A172 (cell line): ENCODE measurements around the gene C17orf114.

Experiments
- DNase-seq: peaks from one replicate; pipeline ENCODE4 v3.0.0-alpha.2; 2015; ENCODE audit warnings: low spot score

Gene C17orf114

GRCh38 chr17:4823373-4824089, 21.4 kb upstream of the C17orf114 start:
- no peak for DNase-seq

DNA sequence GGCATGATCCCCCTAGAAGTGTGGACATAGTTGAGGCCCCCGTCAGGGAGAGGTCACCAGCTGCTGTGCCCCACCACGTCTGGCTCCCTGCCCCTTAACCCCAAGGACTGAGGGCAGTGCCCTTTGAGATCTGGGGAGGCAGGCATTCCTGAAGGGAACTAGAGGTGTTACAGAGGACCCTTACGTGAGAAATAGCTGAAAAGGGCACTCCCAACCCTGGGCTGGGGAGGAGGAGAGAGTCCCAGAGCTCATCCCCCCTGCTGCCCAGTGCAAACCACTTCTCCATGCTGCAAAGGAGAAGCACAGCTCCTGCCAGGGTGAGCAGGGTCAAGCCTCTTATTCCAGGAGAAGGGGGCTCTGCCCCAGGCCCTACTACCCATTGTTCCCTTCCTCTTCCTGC, 20.7 kb upstream of the C17orf114 start:
- DNase-seq = no peak

- DNase-seq = no peak
Measured at GRCh38 chr17:4818276-4818675, 16.1 kb upstream of the C17orf114 start.

- no peak for DNase-seq
Measured at GRCh38 chr17:4816826-4817225, 14.7 kb upstream of the C17orf114 start.

GRCh38 chr17:4815043-4815675, 13.0 kb upstream of the C17orf114 start:
- DNase-seq = no peak

DNA sequence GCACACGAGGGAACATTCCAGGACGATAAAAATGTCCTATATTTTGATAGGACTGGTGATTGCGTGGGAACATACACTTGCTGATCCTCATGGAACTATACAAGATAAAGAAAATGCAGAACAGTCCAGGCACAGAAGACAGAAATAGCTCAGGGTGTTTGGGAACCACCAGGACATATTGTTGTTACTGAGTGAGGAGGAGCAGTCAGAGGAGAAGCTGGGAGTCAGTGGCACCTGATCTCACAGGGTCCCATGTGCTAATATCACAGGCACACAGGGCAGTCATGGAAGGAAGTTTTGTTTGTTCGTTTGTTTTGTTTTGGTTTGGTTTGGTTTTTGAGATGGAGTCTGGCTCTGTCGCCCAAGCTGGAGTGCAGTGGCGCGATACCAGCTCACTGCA, 10.6 kb upstream of the C17orf114 start:
- no peak for DNase-seq

GRCh38 chr17:4811471-4811870, 9.3 kb upstream of the C17orf114 start:
- DNase-seq = no peak

- DNase-seq = no peak
Measured at GRCh38 chr17:4810696-4811290, 8.7 kb upstream of the C17orf114 start.

- no peak for DNase-seq
Measured at GRCh38 chr17:4808378-4808767, 6.2 kb upstream of the C17orf114 start.

GRCh38 chr17:4807605-4808377, 5.7 kb upstream of the C17orf114 start:
- DNase-seq = no peak

DNA sequence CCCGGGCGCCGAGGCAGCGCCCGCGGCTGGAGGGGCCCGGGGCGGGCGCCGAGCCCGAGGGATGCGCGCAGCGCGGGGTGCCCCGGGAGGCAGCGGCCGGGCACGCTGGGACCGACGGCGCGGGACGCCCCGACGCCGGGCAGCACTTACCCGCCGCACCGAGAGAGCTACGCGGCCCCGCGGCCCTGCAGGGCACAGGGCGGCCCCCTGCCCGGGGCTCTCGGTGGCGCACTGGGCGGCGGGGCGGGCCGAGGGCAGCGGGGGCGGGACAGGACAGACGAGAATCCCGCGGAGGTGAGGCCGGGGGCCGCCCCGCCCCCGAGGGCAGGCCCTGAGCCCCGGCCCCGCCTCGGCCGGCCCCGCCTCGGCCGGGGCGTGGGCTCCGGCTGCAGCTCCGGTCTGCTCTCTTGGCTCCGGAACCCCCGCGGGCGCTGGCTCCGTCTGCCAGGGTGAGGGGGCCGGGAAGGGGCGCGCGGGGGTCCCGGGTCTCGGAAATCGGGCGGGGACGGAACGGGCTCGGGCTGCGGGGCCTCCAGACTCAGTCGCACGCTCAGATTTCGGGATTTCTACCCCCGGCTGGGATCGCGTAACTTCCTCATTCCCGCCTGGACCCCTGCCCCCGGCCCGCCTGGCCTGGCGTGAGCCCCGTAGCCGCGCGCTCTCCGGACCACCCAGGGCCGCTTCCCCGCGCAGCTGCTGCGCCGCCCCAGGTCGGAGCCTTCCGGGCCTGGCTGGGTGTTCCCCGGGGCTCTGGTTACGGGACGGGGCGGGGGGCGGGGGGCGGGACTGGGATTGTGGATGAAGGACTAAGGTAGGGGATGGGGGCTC, 4.9 kb upstream of the C17orf114 start, which contains the start of gene PLD2:
Gene PLD2, plus strand, starts transcription at position 376 of the 828 bp plus-strand sequence. CDS start 621 bp downstream, outside the sequence.
- DNase-seq = peak; percentile 68

- DNase-seq = no peak
Measured at GRCh38 chr17:4806456-4806776, 4.3 kb upstream of the C17orf114 start.

DNA sequence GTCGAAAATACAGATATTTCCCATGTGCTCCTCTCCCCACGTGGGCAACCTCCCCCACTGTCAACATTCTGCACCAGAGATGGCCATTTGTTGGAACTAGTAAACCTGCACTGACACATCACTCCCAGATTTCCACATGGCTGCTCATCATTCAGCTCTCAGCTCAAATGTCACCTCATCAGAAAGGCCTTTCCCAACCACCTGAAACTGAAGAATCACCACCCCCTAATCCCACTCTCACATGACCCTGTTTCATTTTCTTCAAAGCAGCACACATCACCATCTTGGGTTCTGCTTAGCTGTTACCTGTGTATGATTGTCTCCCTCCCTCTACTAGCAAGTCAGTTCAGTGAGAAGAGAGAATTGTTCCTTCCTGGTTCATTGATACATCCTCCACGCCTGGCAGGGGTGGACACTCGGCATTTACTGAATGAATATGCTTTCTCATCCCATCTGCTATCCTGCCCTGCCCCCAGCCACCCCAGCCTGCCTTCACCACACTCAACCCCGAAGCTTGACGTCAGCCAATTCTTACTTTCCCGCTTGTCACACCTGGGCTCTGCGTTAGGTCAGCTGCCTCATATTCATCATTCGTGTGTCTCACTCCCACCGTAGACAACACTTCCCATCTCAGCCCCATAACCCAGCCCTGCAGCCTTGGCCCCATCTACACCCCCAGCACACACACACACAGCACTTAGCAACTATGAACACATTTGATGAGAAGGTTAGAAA, 1.5 kb downstream of the C17orf114 start:
- DNase-seq = no peak

- DNase-seq = peak; percentile 49
Measured at GRCh38 chr17:4796552-4796920, 5.6 kb downstream of the C17orf114 start.

GRCh38 chr17:4795168-4795567, 7.0 kb downstream of the C17orf114 start:
- no peak for DNase-seq

DNA sequence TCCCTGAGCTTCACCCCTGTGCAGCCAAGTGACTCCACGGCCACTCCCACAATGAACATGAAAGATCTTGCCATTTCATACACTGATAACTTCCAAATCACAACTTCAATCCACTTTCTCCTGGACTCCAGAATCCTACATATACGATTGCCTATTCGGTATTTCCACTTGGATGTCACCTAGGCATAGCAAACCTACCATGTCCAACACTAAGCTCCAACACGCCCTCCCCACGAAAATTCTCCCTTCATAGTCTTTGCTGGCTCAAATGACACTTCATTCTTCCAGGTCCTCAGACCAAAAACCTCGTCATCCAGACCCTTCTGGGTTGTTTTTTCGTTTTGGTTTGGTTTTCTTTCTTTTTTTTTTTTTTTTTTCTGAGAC, 11.4 kb downstream of the C17orf114 start:
- DNase-seq = no peak

DNA sequence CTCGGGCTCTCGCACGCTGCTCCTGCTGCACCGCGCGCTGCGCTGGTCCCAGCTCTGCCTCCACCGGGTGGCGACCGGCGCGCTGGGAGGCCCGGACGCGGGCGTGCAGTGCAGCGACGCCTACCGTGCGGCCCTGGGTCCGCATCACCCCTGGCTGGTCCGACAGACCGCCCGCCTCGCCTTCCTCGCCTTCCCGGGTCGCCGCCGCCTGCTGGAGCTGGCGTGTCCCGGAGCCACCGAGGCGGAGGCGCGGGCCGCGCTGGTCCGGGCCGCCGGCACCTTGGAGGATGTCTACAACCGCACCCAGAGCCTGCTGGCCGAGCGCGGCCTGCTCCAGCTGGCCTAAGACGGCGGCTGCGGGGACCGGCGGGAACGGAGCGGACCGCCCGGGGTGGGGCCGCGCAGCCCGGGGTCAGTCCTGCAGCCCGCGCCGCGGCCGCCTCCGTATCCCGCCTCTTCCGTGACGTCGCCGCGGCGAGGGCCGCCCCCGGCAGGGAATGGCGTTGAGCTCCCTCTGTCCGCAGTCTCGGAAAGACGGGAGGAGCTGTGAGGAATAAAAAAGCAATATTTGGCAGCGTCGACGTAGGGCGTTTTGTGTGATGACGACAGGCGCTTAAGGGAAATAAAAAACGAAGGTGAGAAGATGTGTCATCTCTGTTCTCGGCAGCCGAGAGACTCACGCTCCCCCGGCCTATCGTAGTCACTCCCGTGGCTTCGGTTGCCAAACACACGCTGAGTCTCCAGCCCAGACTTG, 12.0 kb downstream of the C17orf114 start:
- DNase-seq = peak; percentile 78

DNA sequence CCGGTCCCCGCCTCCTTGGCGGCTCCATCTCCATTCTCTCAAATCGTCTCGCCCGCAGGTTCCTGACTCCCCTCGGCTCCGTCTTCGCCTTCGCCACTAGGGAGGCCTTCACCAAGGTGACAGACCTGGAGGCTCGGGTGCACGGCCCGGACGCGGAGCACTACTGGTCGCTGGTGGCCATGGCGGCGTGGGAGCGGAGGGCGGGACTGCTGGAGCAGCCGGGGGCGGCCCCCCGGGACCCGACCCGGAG, 12.5 kb downstream of the C17orf114 start:
- DNase-seq = no peak

DNA sequence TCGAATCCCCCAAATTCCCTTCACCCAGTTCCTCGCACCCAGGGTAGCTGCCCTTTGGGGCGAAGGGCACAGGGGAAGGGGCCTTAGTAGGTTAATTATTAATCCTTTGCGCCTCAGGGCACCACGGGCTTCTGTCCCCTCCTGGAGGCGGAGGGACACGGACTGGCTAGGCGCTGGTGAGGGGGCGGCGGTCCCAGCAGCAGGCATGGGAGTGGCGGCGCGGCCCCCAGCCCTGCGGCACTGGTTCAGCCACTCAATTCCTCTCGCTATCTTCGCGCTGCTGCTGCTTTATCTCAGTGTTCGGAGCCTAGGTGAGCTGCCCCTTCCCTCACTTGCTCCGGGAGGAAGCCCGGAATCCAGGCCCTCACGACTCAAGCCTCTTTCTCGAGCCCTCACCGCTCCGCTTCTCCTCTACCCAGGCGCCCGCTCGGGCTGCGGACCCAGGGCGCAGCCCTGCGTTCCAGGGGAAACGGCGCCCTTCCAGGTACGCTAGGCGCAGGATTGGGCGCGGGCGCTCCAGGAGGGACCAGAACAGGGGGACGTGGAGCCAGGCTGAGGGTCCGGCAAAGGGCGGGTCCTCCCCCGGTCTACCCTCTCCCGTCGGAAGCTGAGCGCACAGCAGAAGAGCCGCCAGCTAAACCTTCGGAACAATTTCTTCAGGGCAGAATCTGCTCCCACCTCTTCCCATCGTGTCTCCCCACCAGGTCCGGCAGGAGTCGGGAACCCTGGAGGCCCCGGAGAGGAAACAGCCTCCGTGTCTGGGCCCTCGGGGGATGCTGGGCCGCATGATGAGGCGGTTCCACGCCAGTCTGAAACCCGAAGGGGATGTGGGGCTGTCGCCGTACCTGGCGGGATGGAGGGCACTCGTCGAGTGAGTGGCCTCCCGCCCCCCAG, 13.1 kb downstream of the C17orf114 start, which contains the start of gene GLTPD2:
Gene GLTPD2, plus strand, starts transcription at position 158 of the 894 bp plus-strand sequence. Its CDS starts 48 bp downstream, at position 206.
- no peak for DNase-seq
